Skeletal muscle cell (primary cell): ENCODE data around the gene TUFM.
"Not testable (repeated sequence)": the region's sequence is repeated elsewhere in the genome, so short reads cannot be mapped to it uniquely, and the experiment has no call there.

Experiments
- DNase-seq: peaks from one replicate; pipeline ENCODE4 v3.0.0-alpha.2; 2010; ENCODE audit warnings: low read depth
- H3K4me3 ChIP-seq: 2 replicates; pipeline ENCODE4 v1.5.1; 2011; ENCODE audit warnings: low read depth, mild to moderate bottlenecking, control low read depth, low read length, moderate library complexity

TUFM gene

GRCh38 chr16:28846080-28846932 lies at the start of gene TUFM:
TSS of gene TUFM (minus strand) at chr16:28846348. CDS start at chr16:28846269, 79 bp downstream.
- peak within 1 kb of the TSS; percentile 68 for H3K4me3 ChIP-seq
- peak; percentile 95 for DNase-seq

GRCh38 chr16:28895609-28896008 lies 49.5 kb upstream of the TUFM start:
- no peak overlapping the region for H3K4me3 ChIP-seq
- no peak for DNase-seq

- DNase-seq = no peak
- no peak overlapping the region for H3K4me3 ChIP-seq
Measured at GRCh38 chr16:28893291-28893690, 47.1 kb upstream of the TUFM start.

GRCh38 chr16:28891964-28892890 lies 46.1 kb upstream of the TUFM start:
- no peak overlapping the region for H3K4me3 ChIP-seq
- no peak for DNase-seq

GRCh38 chr16:28890355-28890754 lies 44.2 kb upstream of the TUFM start:
- DNase-seq = not testable (repeated sequence)

GRCh38 chr16:28886945-28887344 lies 40.8 kb upstream of the TUFM start:
- H3K4me3 ChIP-seq = no peak overlapping the region
- no peak for DNase-seq

More at GRCh38 chr16:28890355-28890754, 44.2 kb upstream of the TUFM start:
- H3K4me3 ChIP-seq = not testable (repeated sequence)

GRCh38 chr16:28884045-28884444 lies 37.9 kb upstream of the TUFM start:
- DNase-seq = no peak

GRCh38 chr16:28883221-28883996 lies 37.3 kb upstream of the TUFM start:
- H3K4me3 ChIP-seq = no peak overlapping the region
- no peak for DNase-seq

More at GRCh38 chr16:28884045-28884444, 37.9 kb upstream of the TUFM start:
- H3K4me3 ChIP-seq = no peak overlapping the region

GRCh38 chr16:28882551-28883160 lies 36.5 kb upstream of the TUFM start:
- no peak overlapping the region for H3K4me3 ChIP-seq
- no peak for DNase-seq

- H3K4me3 ChIP-seq, DNase-seq: not testable (repeated sequence)
Measured at GRCh38 chr16:28881565-28881964, 35.4 kb upstream of the TUFM start.

GRCh38 chr16:28880955-28881354 lies 34.8 kb upstream of the TUFM start:
- no peak overlapping the region for H3K4me3 ChIP-seq
- DNase-seq = no peak

GRCh38 chr16:28880589-28880915 lies 34.4 kb upstream of the TUFM start:
- no peak for DNase-seq
- H3K4me3 ChIP-seq = peak overlapping the region; percentile 72

- DNase-seq = peak; percentile 48
- peak overlapping the region; percentile 72 for H3K4me3 ChIP-seq
Measured at GRCh38 chr16:28879841-28880588, 33.9 kb upstream of the TUFM start.

- DNase-seq = no peak
Measured at GRCh38 chr16:28879261-28879840, 33.2 kb upstream of the TUFM start.

GRCh38 chr16:28878083-28878926 lies 32.2 kb upstream of the TUFM start, which contains the start of gene ATP2A1:
TSS of gene ATP2A1 (plus strand) at chr16:28878488. CDS start at chr16:28878672, 184 bp downstream.
- DNase-seq = no peak
- H3K4me3 ChIP-seq = peak within 1 kb of the TSS; percentile 72

More at GRCh38 chr16:28879261-28879840, 33.2 kb upstream of the TUFM start:
- H3K4me3 ChIP-seq = peak overlapping the region; percentile 72

GRCh38 chr16:28877655-28878000 lies 31.5 kb upstream of the TUFM start:
- no peak for DNase-seq
- H3K4me3 ChIP-seq = no peak overlapping the region

GRCh38 chr16:28876973-28877654 lies 31.0 kb upstream of the TUFM start:
- H3K4me3 ChIP-seq = no peak overlapping the region
- no peak for DNase-seq
